H9 (cell line): ENCODE data around the gene MMRN1. TPM values are rescaled to one million over a fixed set of nuclear protein-coding genes. Genes with fewer than 3 reads are reported as not detected.
A peak's percentile ranks its signal among the peaks of the same experiment; 100 is the strongest.

Experiments used
- DNase-seq: peaks from one replicate; pipeline ENCODE4 v3.0.0-alpha.2; 2017
- H2AFZ ChIP-seq: one replicate; pipeline ENCODE4 v1.6.1; 2013; ENCODE audit warnings: mild to moderate bottlenecking, low read length, control low read depth, moderate library complexity
- H2AK5ac ChIP-seq: 2 replicates; pipeline ENCODE4 v1.6.1; 2013; ENCODE audit warnings: low read length, control low read depth, mixed read lengths; ENCODE audit not compliant: insufficient read length
- H2BK120ac ChIP-seq: one replicate; pipeline ENCODE4 v1.6.1; 2013; ENCODE audit warnings: low read depth, mild to moderate bottlenecking, low read length, control low read depth, inconsistent platforms; ENCODE audit not compliant: poor library complexity, severe bottlenecking
- H2BK12ac ChIP-seq: 2 replicates; pipeline ENCODE4 v1.6.1; 2013; ENCODE audit warnings: low read length, control low read depth, mixed read lengths, low read depth; ENCODE audit not compliant: insufficient read length
- H2BK15ac ChIP-seq: 2 replicates; pipeline ENCODE4 v1.6.1; 2013; ENCODE audit warnings: low read depth, low read length, control low read depth
- H2BK20ac ChIP-seq: one replicate; pipeline ENCODE4 v1.6.1; 2013; ENCODE audit warnings: low read depth, mild to moderate bottlenecking, low read length, control low read depth, inconsistent platforms; ENCODE audit not compliant: poor library complexity, severe bottlenecking
- H2BK5ac ChIP-seq: 2 replicates; pipeline ENCODE4 v1.6.1; 2013; ENCODE audit warnings: low read length, control low read depth, mixed read lengths; ENCODE audit not compliant: insufficient read length
- H3K14ac ChIP-seq: 2 replicates; pipeline ENCODE4 v1.6.1; 2013; ENCODE audit warnings: low read length, control low read depth; ENCODE audit not compliant: insufficient read depth
- H3K18ac ChIP-seq: 2 replicates; pipeline ENCODE4 v1.6.1; 2013; ENCODE audit warnings: low read depth, mild to moderate bottlenecking, mixed read lengths, low read length, control low read depth; ENCODE audit not compliant: insufficient read length
- H3K23ac ChIP-seq: 2 replicates; pipeline ENCODE4 v1.6.1; 2013; ENCODE audit warnings: low read length, control low read depth, mixed read lengths, low read depth; ENCODE audit not compliant: insufficient read length
- H3K23me2 ChIP-seq: 2 replicates; pipeline ENCODE4 v1.6.1; 2013; ENCODE audit warnings: low read depth, mild to moderate bottlenecking, mixed read lengths, low read length, control low read depth; ENCODE audit not compliant: insufficient read length, poor library complexity, severe bottlenecking
- H3K27ac ChIP-seq: 2 replicates; pipeline ENCODE4 v1.5.1; 2013; ENCODE audit warnings: low read length, control low read depth, mixed read lengths, low read depth; ENCODE audit not compliant: insufficient read length
- H3K27me3 ChIP-seq: 2 replicates; pipeline ENCODE4 v1.6.1; 2013; ENCODE audit warnings: low read length, control low read depth, inconsistent platforms; ENCODE audit not compliant: insufficient read depth
- H3K4ac ChIP-seq: 2 replicates; pipeline ENCODE4 v1.6.1; 2013; ENCODE audit warnings: low read depth, mild to moderate bottlenecking, control low read depth, inconsistent platforms, low read length, moderate library complexity
- H3K4me1 ChIP-seq: 2 replicates; pipeline ENCODE4 v1.6.1; 2013; ENCODE audit warnings: low read length, control low read depth, inconsistent platforms; ENCODE audit not compliant: insufficient read depth
- H3K4me2 ChIP-seq: 2 replicates; pipeline ENCODE4 v1.6.1; 2013; ENCODE audit warnings: low read length, control low read depth, mixed read lengths; ENCODE audit not compliant: insufficient read length, insufficient read depth
- H3K56ac ChIP-seq: 2 replicates; pipeline ENCODE4 v1.6.1; 2013; ENCODE audit warnings: low read depth, mild to moderate bottlenecking, mixed read lengths, low read length, control low read depth; ENCODE audit not compliant: insufficient read length
- H3K79me1 ChIP-seq: 2 replicates; pipeline ENCODE4 v1.6.1; 2013; ENCODE audit warnings: low read depth, mild to moderate bottlenecking, moderate library complexity, low read length, control low read depth, inconsistent platforms; ENCODE audit not compliant: insufficient read depth, poor library complexity, severe bottlenecking
- H3K79me2 ChIP-seq: 2 replicates; pipeline ENCODE4 v1.6.1; 2013; ENCODE audit warnings: low read length, control low read depth, inconsistent platforms; ENCODE audit not compliant: insufficient read depth
- H3K9ac ChIP-seq: 2 replicates; pipeline ENCODE4 v1.6.1; 2013; ENCODE audit warnings: low read length, control low read depth, mixed read lengths; ENCODE audit not compliant: insufficient read length; ENCODE audit errors: extremely low read depth
- H3K9me3 ChIP-seq: one replicate; pipeline ENCODE4 v1.6.1; 2013; ENCODE audit warnings: low read depth, low read length, inconsistent platforms; ENCODE audit not compliant: control insufficient read depth
- H3T11ph ChIP-seq: one replicate; pipeline ENCODE4 v1.6.1; 2013; ENCODE audit warnings: mild to moderate bottlenecking, low read length, control low read depth, inconsistent platforms
- H4K20me1 ChIP-seq: one replicate; pipeline ENCODE4 v1.6.1; 2013; ENCODE audit not compliant: control insufficient read depth, insufficient read length, insufficient read depth
- H4K5ac ChIP-seq: 2 replicates; pipeline ENCODE4 v1.6.1; 2013; ENCODE audit warnings: low read depth, mild to moderate bottlenecking, mixed read lengths, low read length, control low read depth; ENCODE audit not compliant: insufficient read length
- H4K8ac ChIP-seq: replicated peaks from 2 replicates; pipeline ENCODE4 v1.6.1; 2013; ENCODE audit warnings: low read length, control low read depth, mixed read lengths, low read depth; ENCODE audit not compliant: insufficient read length
- H4K91ac ChIP-seq: 2 replicates; pipeline ENCODE4 v1.6.1; 2013; ENCODE audit warnings: low read depth, mild to moderate bottlenecking, moderate library complexity, mixed read lengths, low read length, control low read depth; ENCODE audit not compliant: insufficient read length
- H3K27ac Mint-ChIP-seq, 3 experiments: 2 replicates in 2 of 3; 3 replicates in 1 of 3; pipeline ENCODE4 v1.8.0; 2020 to 2021; ENCODE audit warnings: mixed read lengths in 3 of 3, mild to moderate bottlenecking in 1 of 3, moderate library complexity in 1 of 3
- H3K27me3 Mint-ChIP-seq: 2 replicates; pipeline ENCODE4 v1.8.0; 2021; ENCODE audit warnings: low read depth, mild to moderate bottlenecking, moderate library complexity, mixed read lengths
- H3K36me3 Mint-ChIP-seq, 3 experiments: 2 replicates in 2 of 3; 3 replicates in 1 of 3; pipeline ENCODE4 v1.8.0; 2020 to 2021; ENCODE audit warnings: low read depth in 3 of 3, mixed read lengths in 3 of 3; ENCODE audit not compliant: insufficient read depth in 1 of 3
- H3K4me1 Mint-ChIP-seq, 2 experiments: 2 replicates each; pipeline ENCODE4 v1.8.0; 2020; ENCODE audit warnings: mixed read lengths in 2 of 2
- H3K4me3 Mint-ChIP-seq, 2 experiments: 2 replicates in 1 of 2; 3 replicates in 1 of 2; pipeline ENCODE4 v1.8.0; 2020 to 2021; ENCODE audit warnings: mild to moderate bottlenecking in 2 of 2, mixed read lengths in 2 of 2, moderate library complexity in 1 of 2
- H3K9me3 Mint-ChIP-seq, 2 experiments: 2 replicates in 1 of 2; 3 replicates in 1 of 2; pipeline ENCODE4 v1.8.0; 2020; ENCODE audit warnings: mild to moderate bottlenecking in 2 of 2, mixed read lengths in 2 of 2, moderate library complexity in 1 of 2
- CTCF ChIP-seq: fragments of 200-600 bp; sonication (generic); conservative IDR thresholded peaks from 3 replicates; pipeline ENCODE4 v1.8.0; 2021; ENCODE audit warnings: antibody characterized with exemption, mild to moderate bottlenecking
- WGBS: extraction: QIAGEN DNeasy Blood & Tissue Kit; methylation state at CpG from one replicate; pipeline ENCODE4 v1.1.7; 2013; ENCODE audit warnings: missing lambda C conversion rate, low lambda C conversion rate, mixed read lengths; ENCODE audit not compliant: insufficient read length; ENCODE audit errors: extremely low coverage; 5-methylcytosine and 5-hydroxymethylcytosine counted together
- total RNA-seq: library from RNA; stranded (reverse); gene quantifications from 2 replicates; pipeline ENCODE4 v1.2.1, GENCODE V29; 2021

MMRN1 gene
- total RNA-seq, 1 experiment from 2014 or later = not detected

GRCh38 chr4:89898304-89898716, 3.7 kb downstream of the MMRN1 start:
- H3K4me3 Mint-ChIP-seq = no peak overlapping the region
- Histone ChIP-seq H3K4me1 (no peaks in the 10 kb centered on the region), H2BK120ac (no peak overlapping the region), H3K9ac (no peak overlapping the region), H2BK5ac (no peak overlapping the region), H3K23ac (no peak overlapping the region), H3T11ph (no peak overlapping the region), H3K4me2 (no peak overlapping the region), H3K9me3 (no peaks in the 10 kb centered on the region), H3K18ac (no peak overlapping the region), H2BK12ac (no peak overlapping the region), H4K91ac (no peak overlapping the region), H3K79me2 (no peaks in the 10 kb centered on the region), H2BK20ac (no peak overlapping the region), H3K27me3 (no peaks in the 10 kb centered on the region), H4K20me1 (no peaks in the 10 kb centered on the region), H4K5ac (no peak overlapping the region), H3K79me1 (no peaks in the 10 kb centered on the region), H2BK15ac (no peak overlapping the region), H3K4ac (no peak overlapping the region), H2AK5ac (no peak overlapping the region), H3K27ac (no peak overlapping the region), H3K56ac (no peak overlapping the region), H4K8ac (no peak overlapping the region), H3K14ac (no peak overlapping the region), H3K23me2 (no peaks in the 10 kb centered on the region), H2AFZ (no peak overlapping the region)
- no peaks in the 10 kb centered on the region for H3K9me3 Mint-ChIP-seq
- peak; percentile 23 for DNase-seq
- H3K36me3 Mint-ChIP-seq = no peaks in the 10 kb centered on the region
- no CpG with 5 or more reads among the region's 5 CpGs for WGBS
- no peak overlapping the region for H3K27ac Mint-ChIP-seq
- no peak for TF ChIP-seq CTCF
- H3K4me1 Mint-ChIP-seq = no peaks in the 10 kb centered on the region
- no peaks in the 10 kb centered on the region for H3K27me3 Mint-ChIP-seq
